Measurements from ENCODE around the gene DAAM1.

- TF ChIP-seq CTCF (IDR thresholded peaks at IDR 0.05) (no peak), EZH2phosphoT487 (IDR thresholded peaks at IDR 0.05) (no peak)
Measured at GRCh38 chr14:59202031-59202430, 13.6 kb downstream of the DAAM1 start.
